Measurements from ENCODE around the gene GOLGA6L10. TPM values are rescaled to one million over a fixed set of nuclear protein-coding genes. Genes with fewer than 3 reads are reported as not detected.

GOLGA6L10 gene, protein sequence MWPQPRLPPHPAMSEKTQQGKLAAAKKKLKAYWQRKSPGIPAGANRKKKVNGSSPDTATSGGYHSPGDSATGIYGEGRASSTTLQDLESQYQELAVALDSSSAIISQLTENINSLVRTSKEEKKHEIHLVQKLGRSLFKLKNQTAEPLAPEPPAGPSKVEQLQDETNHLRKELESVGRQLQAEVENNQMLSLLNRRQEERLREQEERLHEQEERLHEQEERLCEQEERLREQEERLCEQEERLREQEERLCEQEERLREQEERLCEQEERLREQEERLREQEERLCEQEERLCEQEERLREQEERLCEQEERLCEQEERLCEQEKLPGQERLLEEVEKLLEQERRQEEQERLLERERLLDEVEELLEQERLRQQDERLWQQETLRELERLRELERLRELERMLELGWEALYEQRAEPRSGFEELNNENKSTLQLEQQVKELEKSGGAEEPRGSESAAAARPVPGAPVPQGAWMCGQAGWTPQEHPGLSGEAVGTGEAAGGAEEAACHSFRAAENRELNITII
- total RNA-seq (2022; extraction: Qiagen RNA extraction; ENCODE audit: low read depth) = 0.35 to 0.68 TPM (median 0.40 TPM) in 5 replicates

DNA sequence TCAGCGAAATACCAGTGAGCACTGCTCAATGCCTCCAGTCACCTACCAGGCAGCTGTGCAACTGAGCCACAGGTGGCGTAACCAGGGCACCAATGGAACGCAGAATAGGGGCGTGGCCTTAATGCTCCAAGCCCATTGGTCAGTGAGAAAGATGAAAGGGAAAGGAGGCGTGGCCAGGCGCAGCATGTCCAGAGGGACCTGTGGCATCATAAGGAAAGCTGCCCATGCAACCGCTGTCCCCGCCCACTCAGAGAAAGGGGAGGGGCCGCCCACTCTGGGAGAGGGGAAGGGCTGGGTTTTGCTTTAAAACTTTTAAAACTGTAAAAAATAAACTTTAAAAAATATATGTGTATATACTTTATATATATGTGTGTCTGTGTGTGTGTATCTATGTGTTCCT lies at the start of gene GOLGA6L10:
Gene GOLGA6L10 (minus strand): TSS at position 101 of the 400 bp plus-strand sequence. CDS start 100 bp downstream, at position 1.

Other genes starting within 250 kb of the GOLGA6L10 start
- gene EFL1, start 86.7 kb downstream of the GOLGA6L10 start, total RNA-seq (2022; extraction: Qiagen RNA extraction; ENCODE audit: low read depth) = 25.7 to 31.5 TPM (median 27.3 TPM) in 5 replicates
- 1.6 to 3.6 TPM (median 3.1 TPM) in 5 replicates for gene SAXO2, start 86.7 kb downstream of the GOLGA6L10 start, total RNA-seq (2022; extraction: Qiagen RNA extraction; ENCODE audit: low read depth)
- 2.7 to 3.4 TPM (median 3.0 TPM) in 5 replicates for gene GOLGA6L9, start 80.3 kb upstream of the GOLGA6L10 start, total RNA-seq (2022; extraction: Qiagen RNA extraction; ENCODE audit: low read depth)
- 3,902 to 4,189 TPM (median 4,043 TPM) in 5 replicates for gene RPS17, start 191.0 kb upstream of the GOLGA6L10 start, total RNA-seq (2022; extraction: Qiagen RNA extraction; ENCODE audit: low read depth)

All from A549 treated with CpdA at 1 μM for 4 hours (cell line).